Breast epithelium (tissue), 3 donors: Measurements from ENCODE around the gene ST8SIA6.

Experiments used
- CTCF ChIP-seq, 3 donors: fragments of 450-650 bp; IDR thresholded peaks; one replicate each; pipeline ENCODE4 v1.5.1; 2016 to 2017; ENCODE audit warnings: antibody characterized with exemption in 3 of 3, mild to moderate bottlenecking in 3 of 3, moderate library complexity in 3 of 3
- POLR2AphosphoS5 ChIP-seq, 3 donors: sonication (generic); formaldehyde crosslinking; IDR thresholded peaks; one replicate each; pipeline ENCODE4 v1.6.1; 2017; ENCODE audit warnings: antibody characterized with exemption in 3 of 3

GRCh38 chr10:17416442-17417211 lies 37.8 kb downstream of the ST8SIA6 start:
- TF ChIP-seq CTCF (IDR thresholded peaks at IDR 0.05) (no peak), POLR2AphosphoS5 (IDR thresholded peaks at IDR 0.05) (no peak)
